GM19324 (cell line): ENCODE data around the gene PIGO.

Experiments used
- ATAC-seq: cut with Tn5 transposase; IDR thresholded peaks from one replicate; pipeline ENCODE4 v1.9.1; 2021; ENCODE audit warnings: mild to moderate bottlenecking, moderate library complexity; ENCODE audit not compliant: unreplicated experiment, low FRiP score

PIGO gene

GRCh38 chr9:35073279-35073612, 23.1 kb downstream of the PIGO start:
- ATAC-seq = no peak

GRCh38 chr9:35072461-35073278, 23.7 kb downstream of the PIGO start, which contains the start of gene VCP:
VCP (minus strand) TSS chr9:35072625; CDS start chr9:35072353, 272 bp downstream.
- peak; percentile 77 for ATAC-seq

- ATAC-seq = peak; percentile 64
Observed at GRCh38 chr9:35071814-35072460, 24.5 kb downstream of the PIGO start.

GRCh38 chr9:35070823-35071813, 25.3 kb downstream of the PIGO start:
- ATAC-seq = no peak

GRCh38 chr9:35069020-35069419, 27.4 kb downstream of the PIGO start:
- ATAC-seq = no peak

- ATAC-seq = no peak
Observed at GRCh38 chr9:35067056-35067455, 29.3 kb downstream of the PIGO start.

- ATAC-seq = no peak
Observed at GRCh38 chr9:35060548-35061207, 35.7 kb downstream of the PIGO start.

GRCh38 chr9:35059438-35059837, 37.0 kb downstream of the PIGO start:
- ATAC-seq = no peak

GRCh38 chr9:35057271-35057620, 39.1 kb downstream of the PIGO start:
- ATAC-seq = no peak

- no peak for ATAC-seq
Observed at GRCh38 chr9:35056571-35057270, 39.7 kb downstream of the PIGO start.

GRCh38 chr9:35054871-35055644, 41.3 kb downstream of the PIGO start:
- ATAC-seq = no peak

GRCh38 chr9:35054185-35054835, 42.1 kb downstream of the PIGO start:
- ATAC-seq = no peak

- no peak for ATAC-seq
Observed at GRCh38 chr9:35051069-35051967, 45.1 kb downstream of the PIGO start.

- ATAC-seq = no peak
Observed at GRCh38 chr9:35048511-35048910, 47.9 kb downstream of the PIGO start.

GRCh38 chr9:35044071-35044470, 52.3 kb downstream of the PIGO start:
- ATAC-seq = no peak

- no peak for ATAC-seq
Observed at GRCh38 chr9:35042891-35043545, 53.4 kb downstream of the PIGO start.

GRCh38 chr9:35042081-35042604, 54.2 kb downstream of the PIGO start:
- ATAC-seq = no peak
